Spleen (tissue), 11 donors: ENCODE results near the gene ARHGEF26. TPM values are rescaled to one million over a fixed set of nuclear protein-coding genes. Genes with fewer than 3 reads are reported as not detected.

Source experiments
- DNase-seq: peaks from one replicate; pipeline ENCODE4 v3.0.0-alpha.2; 2020
- H3K27ac ChIP-seq, 8 donors: fragments of 200-600 bp; sonication (generic) in 7 of 8; 1 replicate in 4 of 8; 2 replicates in 4 of 8; pipeline versions ENCODE4 v1.5.0 to v1.8.0; 2016 to 2021; ENCODE audit warnings: inconsistent platforms in 4 of 8, mild to moderate bottlenecking in 4 of 8, moderate library complexity in 1 of 8
- H3K27me3 ChIP-seq, 7 donors: fragments of 200-600 bp; sonication (generic) in 6 of 7; replicated peaks in 1 of 7; 1 replicate in 4 of 7; 2 replicates in 3 of 7; pipeline versions ENCODE4 v1.5.0 to v1.8.0; 2016 to 2021; ENCODE audit warnings: inconsistent platforms in 3 of 7, mild to moderate bottlenecking in 1 of 7
- H3K36me3 ChIP-seq, 6 donors: fragments of 200-600 bp; sonication (generic) in 5 of 6; 1 replicate in 4 of 6; 2 replicates in 2 of 6; pipeline versions ENCODE4 v1.5.0 to v1.8.0; 2016 to 2021; ENCODE audit warnings: inconsistent platforms in 2 of 6
- H3K4me1 ChIP-seq, 6 donors: fragments of 200-600 bp; sonication (generic) in 5 of 6; 1 replicate in 3 of 6; 2 replicates in 3 of 6; pipeline versions ENCODE4 v1.5.0 to v1.8.0; 2016 to 2021; ENCODE audit warnings: inconsistent platforms in 3 of 6
- H3K4me3 ChIP-seq, 8 donors: fragments of 200-600 bp; sonication (generic) in 7 of 8; 1 replicate in 4 of 8; 2 replicates in 4 of 8; pipeline versions ENCODE4 v1.5.0 to v1.8.0; 2016 to 2021; ENCODE audit warnings: inconsistent platforms in 4 of 8, mild to moderate bottlenecking in 4 of 8, moderate library complexity in 2 of 8
- H3K9me3 ChIP-seq, 8 donors: fragments of 200-600 bp; sonication (generic) in 7 of 8; 1 replicate in 4 of 8; 2 replicates in 4 of 8; pipeline versions ENCODE4 v1.5.0 to v1.8.0; 2016 to 2021; ENCODE audit warnings: inconsistent platforms in 4 of 8
- POLR2A ChIP-seq, 3 donors: fragments of 450-650 bp; IDR thresholded peaks; one replicate each; pipeline ENCODE4 v1.5.1; 2017; ENCODE audit warnings: antibody characterized with exemption in 3 of 3, mild to moderate bottlenecking in 1 of 3
- POLR2AphosphoS5 ChIP-seq, 3 donors: sonication (generic); formaldehyde crosslinking; IDR thresholded peaks; one replicate each; pipeline ENCODE4 v1.5.1; 2017; ENCODE audit warnings: antibody characterized with exemption in 3 of 3
- WGBS, 5 donors: extraction: QIAGEN DNeasy Blood & Tissue Kit in 3 of 5; methylation state at CpG; one replicate each; pipeline versions ENCODE4 v1.1.5 to v1.1.7; 2013 to 2018; 5-methylcytosine and 5-hydroxymethylcytosine counted together
- intact Hi-C: fragments of 100-400 bp; cut with DNase I; formaldehyde crosslinking; loops from one replicate; pipeline ENCODE4 v1.15.0; 2023; ENCODE audit warnings: low total_unique reads
- polyA plus RNA-seq, 3 donors: library from polyadenylated mRNA; stranded (reverse); fragments of 200-250 nt; gene quantifications; one replicate each; pipeline ENCODE4 v1.2.1, GENCODE V29; 2013
- total RNA-seq, 7 donors: library from RNA; depleted of rRNA in 3 of 7; stranded (reverse); fragments of >200 nt in 3 of 7; fragmentation: NEBNext Ultra II Directional in 4 of 7; extraction: Animal tissue kit (Norgen Biotek cat#: 25700) in 4 of 7; gene quantifications; one replicate each; pipeline versions ENCODE4 v1.1.0 to v1.2.1, GENCODE V29; 2016 to 2021
- TF ChIP-seq, protein P1 (sequence below), 11 experiments: fragments of 200-600 bp in 7 of 11; fragments of 450-650 bp in 4 of 11; sonication (generic) in 4 of 11; IDR thresholded peaks in 8 of 11; conservative IDR thresholded peaks in 3 of 11; 1 replicate in 7 of 11; 2 replicates in 4 of 11; pipeline versions ENCODE4 v1.4.0 to v1.8.0; 2016 to 2021; ENCODE audit warnings: antibody characterized with exemption in 11 of 11, inconsistent platforms in 4 of 11, mild to moderate bottlenecking in 1 of 11
- donor health status: healthy with polysubstance abuse.
- donor health status: DM: no; HTN: no; CAD: no; lungs with moderate emphysema.
- donor health status: DM: no; HTN: no; CAD: no.
- donor health status: Bipolar disorder and iron deficiency.
- donor health status: healthy.
- donor health status: DM: no; HTN: no; CAD: no.
- donor health status: DM: yes; HTN: yes; CAD: no.

Gene ARHGEF26
- total and polyA plus RNA-seq, 10 donors, result 0.30 to 6.3 (median 1.1) TPM

DNA sequence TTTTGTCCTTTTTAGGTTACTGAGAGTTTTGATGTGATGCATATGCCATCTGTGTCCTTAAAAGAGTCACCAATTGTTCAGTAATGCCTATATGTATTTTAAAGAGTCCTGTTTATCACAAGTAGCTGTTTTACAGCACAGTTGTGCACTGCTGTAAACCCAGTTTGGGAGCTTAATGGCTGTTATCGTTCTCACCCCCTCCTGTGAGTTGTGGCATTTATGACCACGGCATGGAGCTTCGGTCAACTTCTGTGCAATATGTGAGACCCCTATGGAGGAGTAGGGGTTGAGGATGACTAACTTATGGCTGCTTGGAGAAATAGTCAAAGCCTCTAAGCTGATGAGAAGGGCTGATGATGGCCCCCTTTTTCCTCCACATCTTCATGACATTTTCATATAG, 67.2 kb downstream of the ARHGEF26 start:
- no peaks in the 10 kb centered on the region for H3K4me1 ChIP-seq
- TF ChIP-seq POLR2A (IDR thresholded peaks at IDR 0.05) (no peak), POLR2AphosphoS5 (IDR thresholded peaks at IDR 0.05) (no peak)
- TF ChIP-seq, protein P1, sequence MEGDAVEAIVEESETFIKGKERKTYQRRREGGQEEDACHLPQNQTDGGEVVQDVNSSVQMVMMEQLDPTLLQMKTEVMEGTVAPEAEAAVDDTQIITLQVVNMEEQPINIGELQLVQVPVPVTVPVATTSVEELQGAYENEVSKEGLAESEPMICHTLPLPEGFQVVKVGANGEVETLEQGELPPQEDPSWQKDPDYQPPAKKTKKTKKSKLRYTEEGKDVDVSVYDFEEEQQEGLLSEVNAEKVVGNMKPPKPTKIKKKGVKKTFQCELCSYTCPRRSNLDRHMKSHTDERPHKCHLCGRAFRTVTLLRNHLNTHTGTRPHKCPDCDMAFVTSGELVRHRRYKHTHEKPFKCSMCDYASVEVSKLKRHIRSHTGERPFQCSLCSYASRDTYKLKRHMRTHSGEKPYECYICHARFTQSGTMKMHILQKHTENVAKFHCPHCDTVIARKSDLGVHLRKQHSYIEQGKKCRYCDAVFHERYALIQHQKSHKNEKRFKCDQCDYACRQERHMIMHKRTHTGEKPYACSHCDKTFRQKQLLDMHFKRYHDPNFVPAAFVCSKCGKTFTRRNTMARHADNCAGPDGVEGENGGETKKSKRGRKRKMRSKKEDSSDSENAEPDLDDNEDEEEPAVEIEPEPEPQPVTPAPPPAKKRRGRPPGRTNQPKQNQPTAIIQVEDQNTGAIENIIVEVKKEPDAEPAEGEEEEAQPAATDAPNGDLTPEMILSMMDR (IDR thresholded peaks at IDR 0.05 in 8 of 11, conservative IDR thresholded peaks at IDR 0.05 in 3 of 11), result no peak
- 84 to 95% (median 86%) methylated on average over 3 of the region's 3 CpGs for WGBS, 5 donors
- no peak overlapping the region for H3K4me3 ChIP-seq
- H3K27me3 ChIP-seq, result no peaks in the 10 kb centered on the region
- H3K36me3 ChIP-seq, result no peaks in the 10 kb centered on the region
- no peak for DNase-seq
- intact Hi-C loops, result no loop called here
- H3K27ac ChIP-seq, result no peak overlapping the region
- H3K9me3 ChIP-seq, result no peaks in the 10 kb centered on the region

DNA sequence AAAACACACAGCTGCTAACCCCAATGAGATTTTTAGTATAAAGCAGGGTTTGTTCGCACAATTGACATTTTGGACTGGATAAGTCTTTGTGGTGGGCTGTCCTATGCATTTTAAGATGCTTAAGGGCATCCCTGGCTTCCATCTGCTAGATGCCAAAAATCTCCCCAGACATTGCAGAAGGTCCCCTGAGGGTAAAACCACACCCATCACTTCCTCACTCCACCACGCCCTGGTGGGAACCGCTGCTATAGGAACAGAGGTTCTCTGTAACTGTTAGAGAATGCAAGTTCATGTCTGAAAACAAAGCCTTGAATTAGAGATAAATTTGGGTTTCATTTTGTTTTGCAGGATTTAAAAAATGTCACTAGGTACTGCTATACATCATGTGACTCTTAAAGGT, 67.7 kb downstream of the ARHGEF26 start:
- intact Hi-C loops, result no loop called here
- Histone ChIP-seq H3K27ac (no peak overlapping the region), H3K4me1 (no peaks in the 10 kb centered on the region), H3K4me3 (no peak overlapping the region), H3K9me3 (no peaks in the 10 kb centered on the region), H3K36me3 (no peaks in the 10 kb centered on the region), H3K27me3 (no peaks in the 10 kb centered on the region)
- TF ChIP-seq, protein P1 (IDR thresholded peaks at IDR 0.05 in 8 of 11, conservative IDR thresholded peaks at IDR 0.05 in 3 of 11), result no peak
- TF ChIP-seq POLR2AphosphoS5 (IDR thresholded peaks at IDR 0.05) (no peak), POLR2A (IDR thresholded peaks at IDR 0.05) (no peak)
- no peak for DNase-seq
- WGBS, 5 donors, result 47 to 56% (median 55%) methylated on average over 3 of the region's 3 CpGs

DNA sequence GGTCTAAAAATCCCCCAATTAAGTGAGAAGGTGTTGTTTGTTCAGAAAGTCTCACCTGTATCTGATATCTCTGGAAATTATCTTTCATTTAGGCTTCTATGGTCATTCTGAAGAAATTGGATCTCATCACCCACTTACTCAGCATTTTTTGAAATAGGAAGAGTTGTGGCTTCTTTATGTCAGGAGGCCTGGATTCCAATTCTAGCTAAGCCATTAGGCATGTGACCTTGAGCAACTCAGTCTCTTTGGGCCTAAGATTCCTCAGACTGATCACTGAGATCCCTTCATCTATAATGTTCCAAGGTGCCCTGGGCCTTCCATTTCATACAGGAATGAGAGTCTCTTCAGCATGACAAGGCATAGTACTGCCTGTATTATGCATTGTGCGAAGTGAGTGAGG, 70.3 kb downstream of the ARHGEF26 start:
- TF ChIP-seq POLR2AphosphoS5 (IDR thresholded peaks at IDR 0.05) (no peak), POLR2A (IDR thresholded peaks at IDR 0.05) (no peak)
- TF ChIP-seq, protein P1 (IDR thresholded peaks at IDR 0.05 in 8 of 11, conservative IDR thresholded peaks at IDR 0.05 in 3 of 11), result no peak
- Histone ChIP-seq H3K27ac (no peak overlapping the region), H3K36me3 (no peaks in the 10 kb centered on the region), H3K27me3 (no peaks in the 10 kb centered on the region), H3K4me1 (no peaks in the 10 kb centered on the region), H3K4me3 (no peak overlapping the region), H3K9me3 (no peaks in the 10 kb centered on the region)
- no peak for DNase-seq
- intact Hi-C loops, result no loop called here
- 67 to 100% (median 77%) methylated on average over 1 of the region's 1 CpG for WGBS, 5 donors

DNA sequence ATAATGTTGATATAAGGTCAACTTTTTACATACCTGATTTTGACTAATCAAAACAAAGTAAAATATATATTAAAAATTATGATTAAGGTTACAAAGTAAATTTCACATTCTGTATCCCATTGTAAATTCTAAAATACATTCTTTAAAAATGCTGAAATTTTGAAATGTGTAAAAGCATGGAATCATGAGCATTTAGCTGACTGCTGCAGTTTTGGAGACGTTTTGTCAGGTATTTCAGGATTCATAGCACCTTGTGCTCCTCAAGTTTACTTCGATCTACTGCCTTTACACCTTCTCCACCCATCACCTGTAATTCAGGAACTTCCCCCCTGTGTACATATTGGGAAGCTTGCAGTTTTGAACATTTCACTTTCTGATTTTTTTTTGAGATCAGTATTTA, 71.0 kb downstream of the ARHGEF26 start:
- Histone ChIP-seq H3K27ac (no peak overlapping the region), H3K4me3 (no peak overlapping the region), H3K36me3 (no peaks in the 10 kb centered on the region), H3K4me1 (no peaks in the 10 kb centered on the region), H3K27me3 (no peaks in the 10 kb centered on the region), H3K9me3 (no peaks in the 10 kb centered on the region)
- intact Hi-C loops, result no loop called here
- WGBS, 5 donors, result 71 to 85% (median 81%) methylated on average over 2 of the region's 2 CpGs
- DNase-seq, result no peak
- TF ChIP-seq POLR2A (IDR thresholded peaks at IDR 0.05) (no peak), POLR2AphosphoS5 (IDR thresholded peaks at IDR 0.05) (no peak)
- TF ChIP-seq, protein P1 (IDR thresholded peaks at IDR 0.05 in 8 of 11, conservative IDR thresholded peaks at IDR 0.05 in 3 of 11), result no peak
